Measurements from ENCODE around the gene RB1.

- TF ChIP-seq, protein P1, sequence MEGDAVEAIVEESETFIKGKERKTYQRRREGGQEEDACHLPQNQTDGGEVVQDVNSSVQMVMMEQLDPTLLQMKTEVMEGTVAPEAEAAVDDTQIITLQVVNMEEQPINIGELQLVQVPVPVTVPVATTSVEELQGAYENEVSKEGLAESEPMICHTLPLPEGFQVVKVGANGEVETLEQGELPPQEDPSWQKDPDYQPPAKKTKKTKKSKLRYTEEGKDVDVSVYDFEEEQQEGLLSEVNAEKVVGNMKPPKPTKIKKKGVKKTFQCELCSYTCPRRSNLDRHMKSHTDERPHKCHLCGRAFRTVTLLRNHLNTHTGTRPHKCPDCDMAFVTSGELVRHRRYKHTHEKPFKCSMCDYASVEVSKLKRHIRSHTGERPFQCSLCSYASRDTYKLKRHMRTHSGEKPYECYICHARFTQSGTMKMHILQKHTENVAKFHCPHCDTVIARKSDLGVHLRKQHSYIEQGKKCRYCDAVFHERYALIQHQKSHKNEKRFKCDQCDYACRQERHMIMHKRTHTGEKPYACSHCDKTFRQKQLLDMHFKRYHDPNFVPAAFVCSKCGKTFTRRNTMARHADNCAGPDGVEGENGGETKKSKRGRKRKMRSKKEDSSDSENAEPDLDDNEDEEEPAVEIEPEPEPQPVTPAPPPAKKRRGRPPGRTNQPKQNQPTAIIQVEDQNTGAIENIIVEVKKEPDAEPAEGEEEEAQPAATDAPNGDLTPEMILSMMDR (IDR thresholded peaks at IDR 0.05; ENCODE audit: low read depth, low read length): no peak
- no peak for TF ChIP-seq EZH2phosphoT487 (IDR thresholded peaks at IDR 0.05; ENCODE audit: low read depth)
Measured at GRCh38 chr13:48414501-48414900, 111.0 kb downstream of the RB1 start.
